Stimulated activated memory B cell treated with anti-CD40 and anti-IgM and Interleukin-4, amounts not matched to agents 10 μg/mL and 1 μg/mL and 100 μg/mL, for 72 hours (primary cell): ENCODE measurements around the gene RABEP2.
"Not testable (repeated sequence)": the region's sequence is repeated elsewhere in the genome, so short reads cannot be mapped to it uniquely, and the experiment has no call there.

ENCODE experiments used
- ATAC-seq: fragments of 150-1000 bp; cut with Tn5 transposase; 2 replicates; pipeline ENCODE4 v1.10.0; 2021
- H3K27ac Mint-ChIP-seq: one replicate; pipeline ENCODE4 v1.8.0; 2022; ENCODE audit warnings: mild to moderate bottlenecking, mixed read lengths
- H3K27me3 Mint-ChIP-seq: one replicate; pipeline ENCODE4 v1.8.0; 2022; ENCODE audit warnings: mixed read lengths
- H3K36me3 Mint-ChIP-seq: one replicate; pipeline ENCODE4 v1.8.0; 2022; ENCODE audit warnings: mixed read lengths
- H3K4me1 Mint-ChIP-seq: one replicate; pipeline ENCODE4 v1.8.0; 2022; ENCODE audit warnings: mixed read lengths
- H3K4me3 Mint-ChIP-seq: one replicate; pipeline ENCODE4 v1.8.0; 2022; ENCODE audit warnings: mild to moderate bottlenecking, moderate library complexity, mixed read lengths
- H3K9me3 Mint-ChIP-seq: one replicate; pipeline ENCODE4 v1.8.0; 2022; ENCODE audit warnings: mixed read lengths

The RABEP2 gene

GRCh38 chr16:28924762-28925385, at the start of gene RABEP2:
Gene RABEP2, minus strand, starts transcription at chr16:28925238. Its CDS starts 75 bp downstream, at chr16:28925163.
- Mint-ChIP-seq H3K27me3 (no peaks in the 10 kb centered on the region), H3K4me1 (peaks cover 36% of the 10 kb centered on the region), H3K27ac (peak within 1 kb of the TSS; percentile 94), H3K9me3 (no peaks in the 10 kb centered on the region), H3K36me3 (peaks cover 9% of the 10 kb centered on the region), H3K4me3 (peak within 1 kb of the TSS; percentile 93)
- peak; percentile 82 for ATAC-seq

GRCh38 chr16:28974437-28975157, 49.6 kb upstream of the RABEP2 start, which contains the start of gene SPNS1:
Gene SPNS1, plus strand, starts transcription at chr16:28974778. Its CDS starts 374 bp downstream, at chr16:28975152.
- peak; percentile 96 for ATAC-seq
- Mint-ChIP-seq H3K4me3 (peak within 1 kb of the TSS; percentile 92), H3K36me3 (peaks cover 18% of the 10 kb centered on the region), H3K9me3 (no peaks in the 10 kb centered on the region), H3K4me1 (peaks cover 35% of the 10 kb centered on the region), H3K27ac (peak within 1 kb of the TSS; percentile 96), H3K27me3 (no peaks in the 10 kb centered on the region)

- Mint-ChIP-seq H3K27me3 (no peaks in the 10 kb centered on the region), H3K27ac (peak overlapping the region; percentile 96), H3K36me3 (peaks cover 18% of the 10 kb centered on the region), H3K9me3 (no peaks in the 10 kb centered on the region), H3K4me1 (peaks cover 35% of the 10 kb centered on the region), H3K4me3 (peak overlapping the region; percentile 92)
- peak; percentile 20 for ATAC-seq
These were observed 49.0 kb upstream of the RABEP2 start for GRCh38 chr16:28974007-28974436.

DNA sequence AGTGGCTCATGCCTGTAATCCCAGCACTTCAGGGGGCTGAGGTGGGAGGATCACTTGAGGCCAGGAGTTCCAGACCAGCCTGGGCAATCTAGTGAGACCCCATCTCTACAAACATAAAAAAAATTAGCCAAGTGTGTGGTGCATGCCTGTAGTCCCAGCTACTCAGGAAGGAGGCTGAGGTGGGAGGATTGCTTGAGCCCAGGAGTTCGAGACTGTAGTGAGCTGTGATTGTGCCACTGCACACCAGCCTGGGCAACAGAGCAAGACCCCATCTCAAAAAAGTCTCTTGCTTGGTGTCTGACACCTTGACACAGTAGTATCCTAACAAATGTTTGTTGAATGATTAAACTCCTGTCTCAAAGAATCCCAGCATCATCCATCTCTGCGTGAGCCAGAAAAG, 44.7 kb upstream of the RABEP2 start:
- not testable (repeated sequence) for H3K4me3 Mint-ChIP-seq
- H3K36me3 Mint-ChIP-seq = peaks cover 12% of the 10 kb centered on the region

DNA sequence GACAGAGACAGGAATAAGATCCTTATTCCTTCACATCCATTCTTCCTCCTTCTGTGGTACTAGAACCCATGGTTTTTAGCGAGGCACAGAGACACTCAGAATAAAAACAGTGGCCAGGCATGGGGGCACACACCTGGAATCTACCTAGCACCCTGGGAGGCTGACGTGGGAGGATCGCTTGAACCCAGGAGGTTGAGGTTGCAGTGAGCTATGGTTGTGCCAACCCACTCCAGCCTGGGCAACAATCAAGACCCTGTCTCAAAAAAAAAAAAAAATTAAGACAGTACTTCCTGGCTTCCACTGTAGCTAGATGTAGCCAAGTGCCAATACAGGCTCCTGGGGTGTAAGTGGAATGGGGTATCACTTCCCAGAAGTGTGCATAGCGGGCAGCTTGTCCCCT, 42.1 kb upstream of the RABEP2 start:
- no peaks in the 10 kb centered on the region for H3K4me1 Mint-ChIP-seq

More for the DNA sequence above, 44.7 kb upstream of the RABEP2 start:
- H3K27ac Mint-ChIP-seq, H3K9me3 Mint-ChIP-seq, H3K4me1 Mint-ChIP-seq, ATAC-seq, H3K27me3 Mint-ChIP-seq: not testable (repeated sequence)

GRCh38 chr16:28964496-28964895, 39.5 kb upstream of the RABEP2 start:
- Mint-ChIP-seq H3K27ac (no peak overlapping the region), H3K9me3 (no peaks in the 10 kb centered on the region), H3K4me1 (no peaks in the 10 kb centered on the region), H3K36me3 (peaks cover 48% of the 10 kb centered on the region), H3K4me3 (no peak overlapping the region), H3K27me3 (no peaks in the 10 kb centered on the region)
- ATAC-seq = no peak

More for the DNA sequence above, 42.1 kb upstream of the RABEP2 start:
- Mint-ChIP-seq H3K4me3 (no peak overlapping the region), H3K36me3 (peaks cover 29% of the 10 kb centered on the region), H3K27me3 (no peaks in the 10 kb centered on the region), H3K9me3 (no peaks in the 10 kb centered on the region), H3K27ac (no peak overlapping the region)
- ATAC-seq = no peak

GRCh38 chr16:28964072-28964471, 39.0 kb upstream of the RABEP2 start:
- Mint-ChIP-seq H3K36me3 (peaks cover 52% of the 10 kb centered on the region), H3K27me3 (no peaks in the 10 kb centered on the region), H3K27ac (no peak overlapping the region), H3K9me3 (no peaks in the 10 kb centered on the region), H3K4me3 (no peak overlapping the region), H3K4me1 (no peaks in the 10 kb centered on the region)
- no peak for ATAC-seq

DNA sequence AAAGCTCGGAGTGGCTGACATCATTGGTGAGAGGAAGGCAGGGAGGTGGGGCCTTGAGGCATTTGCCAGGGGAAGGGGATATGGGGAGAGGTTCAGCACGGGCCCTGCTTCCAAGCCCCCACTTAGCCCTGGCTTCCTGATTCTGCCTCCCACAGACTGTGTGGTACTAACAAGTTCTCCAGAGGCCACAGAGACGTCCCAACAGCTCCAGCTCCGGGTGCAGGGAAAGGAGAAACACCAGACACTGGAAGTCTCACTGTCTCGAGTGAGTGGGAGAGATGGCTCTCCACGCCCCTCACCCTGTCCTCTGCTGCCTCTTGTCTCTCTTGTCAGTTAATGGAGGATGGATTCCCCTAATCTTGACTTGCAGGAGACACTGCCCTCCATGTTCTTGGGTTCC, 33.8 kb upstream of the RABEP2 start:
- no peaks in the 10 kb centered on the region for H3K9me3 Mint-ChIP-seq
- peaks cover 7% of the 10 kb centered on the region for H3K4me1 Mint-ChIP-seq
- H3K27ac Mint-ChIP-seq = no peak overlapping the region
- peaks cover 67% of the 10 kb centered on the region for H3K36me3 Mint-ChIP-seq
- H3K27me3 Mint-ChIP-seq = no peaks in the 10 kb centered on the region
- no peak for ATAC-seq
- no peak overlapping the region for H3K4me3 Mint-ChIP-seq

DNA sequence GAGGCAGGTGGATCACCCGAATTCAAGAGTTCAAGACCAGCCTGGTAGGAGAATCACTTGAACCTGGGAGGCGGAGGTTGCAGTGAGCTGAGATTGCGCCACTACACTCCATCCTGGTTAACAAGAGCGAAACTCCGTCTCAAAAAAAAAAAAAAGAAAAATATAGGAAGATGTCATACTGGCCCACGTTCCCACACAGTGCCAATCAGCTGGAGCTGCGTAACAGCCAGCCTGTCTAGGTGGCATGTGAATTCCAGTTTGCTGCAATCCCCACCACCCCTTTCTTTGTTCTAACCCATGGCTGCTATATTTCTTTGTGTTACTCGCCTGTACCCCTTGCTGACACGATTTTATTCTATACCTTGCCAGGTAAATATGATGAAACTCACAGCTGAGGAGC, 33.2 kb upstream of the RABEP2 start:
- Mint-ChIP-seq H3K36me3 (peaks cover 66% of the 10 kb centered on the region), H3K4me1 (peaks cover 7% of the 10 kb centered on the region), H3K4me3 (no peak overlapping the region), H3K9me3 (no peaks in the 10 kb centered on the region), H3K27ac (no peak overlapping the region), H3K27me3 (no peaks in the 10 kb centered on the region)
- no peak for ATAC-seq

DNA sequence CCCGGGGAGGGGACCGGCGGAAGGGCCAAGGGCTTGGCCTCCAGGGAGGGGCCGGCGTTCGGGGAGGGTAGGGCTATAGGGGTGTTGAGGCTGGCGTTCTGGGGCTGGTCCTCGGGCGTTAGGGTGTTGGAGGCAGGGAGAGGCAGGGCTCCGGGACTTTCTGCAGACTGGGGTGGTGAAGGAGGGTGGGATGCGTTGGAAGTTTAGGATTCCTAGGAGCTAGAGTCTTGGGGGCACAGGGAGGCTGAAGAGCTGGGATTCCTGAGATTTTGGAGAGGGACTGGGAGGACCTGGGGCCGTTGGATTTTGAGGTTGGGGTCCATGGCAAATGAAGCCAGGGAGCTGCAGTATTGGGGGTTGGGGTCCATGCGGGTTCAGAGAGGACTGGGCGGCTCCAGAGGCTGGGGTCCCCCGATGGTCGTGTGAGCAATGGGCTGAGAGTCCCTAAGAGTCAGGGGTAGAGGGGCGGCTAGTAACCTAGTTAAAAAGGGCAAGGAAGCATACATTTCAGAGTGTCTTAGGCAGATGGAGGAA, 26.4 kb upstream of the RABEP2 start:
- H3K36me3 Mint-ChIP-seq = peaks cover 28% of the 10 kb centered on the region
- H3K27me3 Mint-ChIP-seq = no peaks in the 10 kb centered on the region
- H3K27ac Mint-ChIP-seq = peak overlapping the region; percentile 78
- H3K4me3 Mint-ChIP-seq = peak overlapping the region; percentile 90
- H3K9me3 Mint-ChIP-seq = no peaks in the 10 kb centered on the region
- H3K4me1 Mint-ChIP-seq = peaks cover 23% of the 10 kb centered on the region
- peak; percentile 55 for ATAC-seq

DNA sequence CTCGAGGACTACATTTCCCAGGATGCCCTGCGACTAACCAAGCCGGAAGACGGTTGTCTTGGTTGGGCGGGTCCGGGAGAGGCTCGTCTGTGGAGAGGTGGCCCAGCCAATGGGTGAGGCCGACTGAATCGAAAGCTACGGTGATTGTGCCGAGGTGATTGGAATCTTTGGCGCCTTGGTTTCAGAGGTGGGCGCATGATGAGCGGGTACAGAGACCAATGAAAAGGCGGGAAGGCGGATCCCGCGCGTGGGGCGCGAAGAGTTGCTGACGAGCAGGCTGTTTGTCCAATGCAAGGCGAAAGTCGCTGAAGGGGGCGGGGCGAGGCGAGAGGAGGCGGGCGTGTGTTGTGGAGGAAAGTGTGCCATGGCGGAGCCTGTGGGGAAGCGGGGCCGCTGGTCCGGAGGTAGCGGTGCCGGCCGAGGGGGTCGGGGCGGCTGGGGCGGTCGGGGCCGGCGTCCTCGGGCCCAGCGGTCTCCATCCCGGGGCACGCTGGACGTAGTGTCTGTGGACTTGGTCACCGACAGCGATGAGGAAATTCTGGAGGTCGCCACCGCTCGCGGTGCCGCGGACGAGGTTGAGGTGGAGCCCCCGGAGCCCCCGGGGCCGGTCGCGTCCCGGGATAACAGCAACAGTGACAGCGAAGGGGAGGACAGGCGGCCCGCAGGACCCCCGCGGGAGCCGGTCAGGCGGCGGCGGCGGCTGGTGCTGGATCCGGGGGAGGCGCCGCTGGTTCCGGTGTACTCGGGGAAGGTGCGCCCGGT, 25.8 kb upstream of the RABEP2 start, which contains the start of gene NFATC2IP:
Gene NFATC2IP (plus strand): TSS at position 290 of the 762 bp plus-strand sequence. CDS start 75 bp downstream, at position 365.
- peaks cover 22% of the 10 kb centered on the region for H3K36me3 Mint-ChIP-seq

GRCh38 chr16:28946681-28947080, 21.6 kb upstream of the RABEP2 start:
- Mint-ChIP-seq H3K4me3 (no peak overlapping the region), H3K4me1 (peaks cover 20% of the 10 kb centered on the region)
- no peak for ATAC-seq

More for the DNA sequence above, 25.8 kb upstream of the RABEP2 start, which contains the start of gene NFATC2IP:
- H3K27ac Mint-ChIP-seq = peak within 1 kb of the TSS; percentile 78
- peaks cover 22% of the 10 kb centered on the region for H3K4me1 Mint-ChIP-seq
- H3K9me3 Mint-ChIP-seq = no peaks in the 10 kb centered on the region
- no peaks in the 10 kb centered on the region for H3K27me3 Mint-ChIP-seq
- peak within 1 kb of the TSS; percentile 90 for H3K4me3 Mint-ChIP-seq
- ATAC-seq = peak; percentile 98

GRCh38 chr16:28943281-28943680, 18.2 kb upstream of the RABEP2 start:
- Mint-ChIP-seq H3K9me3 (no peaks in the 10 kb centered on the region), H3K4me3 (no peak overlapping the region), H3K4me1 (peaks cover 25% of the 10 kb centered on the region)

More at GRCh38 chr16:28946681-28947080, 21.6 kb upstream of the RABEP2 start:
- Mint-ChIP-seq H3K9me3 (no peaks in the 10 kb centered on the region), H3K27me3 (no peaks in the 10 kb centered on the region), H3K36me3 (no peaks in the 10 kb centered on the region), H3K27ac (no peak overlapping the region)

GRCh38 chr16:28939825-28940224, 14.8 kb upstream of the RABEP2 start:
- Mint-ChIP-seq H3K4me1 (peaks cover 46% of the 10 kb centered on the region), H3K36me3 (peaks cover 46% of the 10 kb centered on the region)
- H3K27me3 Mint-ChIP-seq, H3K27ac Mint-ChIP-seq, H3K4me3 Mint-ChIP-seq, H3K9me3 Mint-ChIP-seq, ATAC-seq: not testable (repeated sequence)

More at GRCh38 chr16:28943281-28943680, 18.2 kb upstream of the RABEP2 start:
- peak overlapping the region; percentile 38 for H3K27ac Mint-ChIP-seq
- ATAC-seq = no peak
- H3K27me3 Mint-ChIP-seq = no peaks in the 10 kb centered on the region
- H3K36me3 Mint-ChIP-seq = peaks cover 12% of the 10 kb centered on the region

DNA sequence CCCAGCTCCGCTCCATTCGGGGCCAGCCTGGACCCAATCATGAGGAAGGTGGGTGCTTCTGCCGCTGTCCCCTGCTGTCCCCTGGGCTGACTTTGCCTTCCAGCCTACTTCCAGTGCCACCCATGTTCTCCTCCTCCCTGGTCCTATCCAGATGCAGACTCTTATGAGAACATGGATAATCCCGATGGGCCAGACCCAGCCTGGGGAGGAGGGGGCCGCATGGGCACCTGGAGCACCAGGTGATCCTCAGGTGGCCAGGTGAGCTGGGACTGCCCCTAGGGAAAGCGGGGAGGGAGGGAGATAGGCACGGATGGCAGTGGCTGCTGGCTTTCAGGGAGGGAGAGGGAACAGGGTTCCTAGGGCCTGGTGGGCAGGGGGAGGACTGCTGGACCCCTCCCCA, 13.7 kb upstream of the RABEP2 start:
- ATAC-seq = no peak
- no peaks in the 10 kb centered on the region for H3K9me3 Mint-ChIP-seq

More for the DNA sequence above, 13.7 kb upstream of the RABEP2 start:
- H3K4me3 Mint-ChIP-seq = no peak overlapping the region
- peak overlapping the region; percentile 31 for H3K27ac Mint-ChIP-seq
- peaks cover 55% of the 10 kb centered on the region for H3K36me3 Mint-ChIP-seq
- H3K4me1 Mint-ChIP-seq = peaks cover 52% of the 10 kb centered on the region
- no peaks in the 10 kb centered on the region for H3K27me3 Mint-ChIP-seq
